HEK293T (cell line): ENCODE results near the gene EYS.
"Not testable (repeated sequence)": the region's sequence is repeated elsewhere in the genome, so short reads cannot be mapped to it uniquely, and the experiment has no call there.

ENCODE experiments used
- CTCF ChIA-PET: fragments of 350-600 bp; formaldehyde crosslinking; extraction: SDS; loops from one replicate; lab custom pipeline; 2021; ENCODE audit warnings: antibody characterized with exemption, inconsistent platforms; lab: Yijun Ruan, JAX
- POLR2A ChIA-PET: fragments of 350-600 bp; formaldehyde crosslinking; extraction: SDS; loops from one replicate; lab custom pipeline; 2020; ENCODE audit warnings: antibody characterized with exemption, inconsistent platforms; lab: Yijun Ruan, JAX
- DNase-seq: peaks from one replicate; pipeline ENCODE4 v3.0.0; 2012; ENCODE audit warnings: mixed read lengths; ENCODE audit errors: extremely low spot score
- ARNT ChIP-seq: fragments of 450-650 bp; IDR thresholded peaks from 2 replicates; pipeline ENCODE4 v1.6.1; 2017; ENCODE audit warnings: mild to moderate bottlenecking
- BHLHE40 ChIP-seq: fragments of 450-650 bp; IDR thresholded peaks from 2 replicates; pipeline ENCODE4 v1.6.1; 2016; ENCODE audit warnings: mild to moderate bottlenecking, moderate library complexity, borderline replicate concordance
- CTBP1 ChIP-seq: fragments of 450-650 bp; IDR thresholded peaks from 2 replicates; pipeline ENCODE4 v1.6.1; 2016; ENCODE audit warnings: borderline replicate concordance
- ELF4 ChIP-seq: fragments of 450-650 bp; IDR thresholded peaks from 2 replicates; pipeline ENCODE4 v1.6.1; 2017; ENCODE audit warnings: antibody characterized with exemption
- FOXA1 ChIP-seq: fragments of 450-650 bp; IDR thresholded peaks from 2 replicates; pipeline ENCODE4 v1.6.1; 2016; ENCODE audit warnings: mild to moderate bottlenecking
- FOXK2 ChIP-seq: fragments of 450-650 bp; IDR thresholded peaks from 2 replicates; pipeline ENCODE4 v1.6.1; 2016; ENCODE audit warnings: mild to moderate bottlenecking
- FOXM1 ChIP-seq: fragments of 450-650 bp; IDR thresholded peaks from 2 replicates; pipeline ENCODE4 v1.6.1; 2017; ENCODE audit warnings: mild to moderate bottlenecking, borderline replicate concordance
- HDGF ChIP-seq: fragments of 450-650 bp; IDR thresholded peaks from 2 replicates; pipeline ENCODE4 v1.6.1; 2017; ENCODE audit warnings: antibody characterized with exemption, borderline replicate concordance
- L3MBTL2 ChIP-seq: fragments of 450-650 bp; conservative IDR thresholded peaks from 2 replicates; pipeline ENCODE4 v1.6.1; 2016; ENCODE audit warnings: mild to moderate bottlenecking
- LEF1 ChIP-seq: fragments of 450-650 bp; IDR thresholded peaks from 2 replicates; pipeline ENCODE4 v1.6.1; 2017; ENCODE audit warnings: mild to moderate bottlenecking, borderline replicate concordance
- NFRKB ChIP-seq: fragments of 450-650 bp; IDR thresholded peaks from 2 replicates; pipeline ENCODE4 v1.6.1; 2016; ENCODE audit warnings: mild to moderate bottlenecking, moderate library complexity
- PKNOX1 ChIP-seq: fragments of 450-650 bp; IDR thresholded peaks from 2 replicates; pipeline ENCODE4 v1.6.1; 2016
- SP1 ChIP-seq: fragments of 450-650 bp; IDR thresholded peaks from 2 replicates; pipeline ENCODE4 v1.6.1; 2017
- SUZ12 ChIP-seq: fragments of 450-650 bp; IDR thresholded peaks from 2 replicates; pipeline ENCODE4 v1.6.1; 2016; ENCODE audit warnings: mild to moderate bottlenecking
- TARDBP ChIP-seq: fragments of 450-650 bp; IDR thresholded peaks from 2 replicates; pipeline ENCODE4 v1.6.1; 2016
- ZNF384 ChIP-seq: fragments of 450-650 bp; IDR thresholded peaks from 2 replicates; pipeline ENCODE4 v1.6.1; 2016

Gene EYS

DNA sequence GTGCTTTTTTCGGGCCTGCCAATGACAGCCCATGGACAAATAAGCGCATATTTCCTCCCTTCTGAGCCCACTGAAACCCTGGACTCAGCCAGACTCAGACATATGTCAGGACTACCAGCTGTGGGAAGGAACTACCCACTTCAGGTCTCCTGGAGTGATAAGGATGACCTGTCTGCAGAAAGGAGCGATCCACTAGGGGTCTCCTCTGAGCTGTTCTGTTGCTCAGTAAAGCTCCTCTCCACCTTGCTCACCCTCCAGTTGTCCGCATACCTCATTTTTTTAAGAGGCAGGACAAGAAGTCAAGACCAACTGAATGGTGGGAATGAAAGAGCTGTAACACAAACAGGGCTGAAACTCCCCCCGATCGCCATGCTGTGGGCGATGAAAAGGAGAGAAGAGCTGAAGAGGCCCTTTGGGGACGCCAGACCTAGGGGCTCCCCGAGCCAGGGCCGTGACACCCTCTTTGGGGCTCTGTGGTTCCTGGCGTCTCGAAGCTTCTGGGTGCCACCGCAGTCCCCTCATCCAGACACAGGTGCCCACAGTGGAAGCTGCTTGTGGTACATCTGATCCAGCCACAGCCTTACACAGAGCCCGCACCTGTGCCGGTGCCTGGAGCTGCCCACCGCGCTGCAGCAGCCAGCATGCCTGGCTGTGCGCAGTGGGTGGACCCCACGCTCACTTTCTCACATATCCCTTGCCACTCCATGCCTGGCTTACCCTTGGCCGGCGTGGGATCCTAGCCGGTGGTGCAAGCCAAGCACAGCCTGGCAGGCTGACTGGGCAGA lies 68.8 kb downstream of the EYS start:
- ChIA-PET CTCF (interaction anchor here (0.5 to 1.4 kb wide), 3 partner anchors 9 to 1149 kb away, joined by 3 to 5 read pairs (median 4); no protein-coding TSS in a partner anchor), POLR2A (no interaction called here)
- peak; percentile 9 for DNase-seq
- TF ChIP-seq TARDBP, result no peak
- TF ChIP-seq ARNT, result no peak
- no peak for TF ChIP-seq SP1
- TF ChIP-seq HDGF, result no peak
- no peak for TF ChIP-seq L3MBTL2
- TF ChIP-seq PKNOX1, result no peak
- TF ChIP-seq NFRKB, result no peak
- no peak for TF ChIP-seq LEF1
- TF ChIP-seq FOXA1, result no peak
- no peak for TF ChIP-seq BHLHE40

DNA sequence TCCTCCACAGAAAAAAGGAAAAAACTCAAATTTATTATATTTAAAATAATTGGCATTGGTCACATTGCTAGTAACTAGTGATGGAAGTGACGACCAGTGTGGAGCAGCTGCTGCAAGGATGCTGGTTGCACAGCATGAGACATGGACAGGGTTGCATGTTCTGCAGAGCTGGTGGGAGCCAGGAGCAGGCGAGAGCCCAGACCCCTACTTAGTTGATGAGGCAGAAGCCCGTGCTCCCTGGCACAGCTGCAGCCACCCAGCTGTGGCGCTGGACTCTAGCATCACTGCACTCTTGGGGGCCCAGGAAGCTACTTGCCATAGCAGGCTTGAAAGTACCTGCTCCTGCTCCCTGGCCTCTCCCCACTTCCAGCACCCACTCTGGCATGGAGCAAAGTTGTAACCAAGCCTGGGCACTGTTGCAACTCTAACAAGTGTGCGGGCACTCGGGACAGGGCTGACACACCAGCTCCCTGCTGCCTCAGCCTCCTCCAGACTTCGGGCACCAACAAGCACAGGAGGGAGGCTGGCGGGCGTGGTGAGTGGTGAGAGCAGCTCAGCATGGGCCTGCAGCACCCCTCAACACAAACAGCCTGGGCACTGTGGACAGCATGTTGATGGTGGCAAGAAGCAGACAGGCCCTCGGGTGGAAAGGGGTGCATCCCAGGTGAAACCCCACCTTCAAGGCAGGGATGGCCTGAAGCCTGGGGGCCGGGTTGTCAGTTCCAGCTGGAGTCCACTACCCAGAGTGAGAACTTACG lies 69.6 kb downstream of the EYS start:
- POLR2A ChIA-PET, result no interaction called here
- TF ChIP-seq FOXM1 (no peak), SP1 (no peak), BHLHE40 (no peak), SUZ12 (no peak), FOXK2 (no peak), TARDBP (no peak), ARNT (no peak), FOXA1 (no peak), ZNF384 (no peak), HDGF (no peak), CTBP1 (no peak), LEF1 (no peak), L3MBTL2 (no peak), PKNOX1 (no peak), NFRKB (no peak)
- no peak for DNase-seq
- CTCF ChIA-PET, result interaction anchor here (0.5 to 1.4 kb wide), 3 partner anchors 9 to 1148 kb away, joined by 3 to 5 read pairs (median 4); no protein-coding TSS in a partner anchor

DNA sequence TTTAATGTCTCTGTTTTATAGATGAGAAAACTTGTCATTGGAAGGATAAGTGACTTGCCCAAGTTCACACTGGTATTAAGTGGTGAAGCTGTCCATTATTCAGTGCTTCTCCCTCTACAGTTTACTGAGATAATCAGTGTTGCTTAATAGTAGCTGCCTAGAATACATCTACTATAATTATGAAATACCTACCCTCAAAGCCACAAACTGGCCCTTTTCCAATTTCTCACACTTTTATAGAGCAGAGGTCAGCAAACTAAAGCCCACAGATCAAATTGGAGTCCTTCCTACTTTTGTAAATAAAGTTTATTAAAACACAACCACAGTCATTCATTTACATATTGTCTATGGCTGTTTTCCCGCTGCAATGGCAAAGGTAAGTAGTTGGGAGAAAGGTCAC lies 73.5 kb downstream of the EYS start:
- ChIA-PET CTCF (no interaction called here), POLR2A (no interaction called here)
- DNase-seq, result no peak
- TF ChIP-seq LEF1, result no peak
- no peak for TF ChIP-seq SP1
- TF ChIP-seq SUZ12, result no peak
- TF ChIP-seq CTBP1, result no peak
- TF ChIP-seq NFRKB, result no peak
- TF ChIP-seq FOXA1, result no peak
- no peak for TF ChIP-seq HDGF
- TF ChIP-seq ZNF384, result no peak
- TF ChIP-seq ELF4, result no peak
- TF ChIP-seq ARNT, result no peak
- TF ChIP-seq PKNOX1, result no peak
- no peak for TF ChIP-seq TARDBP
- TF ChIP-seq FOXK2, result no peak
- TF ChIP-seq L3MBTL2, result no peak
- TF ChIP-seq FOXM1, result no peak

DNA sequence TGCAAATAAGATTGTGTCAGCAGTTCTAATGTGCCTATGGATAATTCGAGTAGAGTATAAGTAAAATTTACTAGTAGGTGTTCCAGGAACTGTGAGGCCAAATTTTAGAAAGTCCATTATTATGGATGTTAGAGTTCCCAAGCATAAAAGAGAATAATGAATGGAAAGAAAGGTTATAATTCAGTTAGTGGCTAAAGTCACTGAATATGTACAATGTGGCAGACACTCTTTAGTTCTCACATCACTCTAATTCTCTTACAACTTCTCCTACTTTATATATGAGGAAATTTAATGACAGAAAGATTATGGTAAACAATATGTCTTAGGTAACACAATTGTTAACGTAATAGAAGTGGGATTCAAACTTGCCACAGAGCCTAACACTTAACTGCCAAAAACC lies 75.3 kb downstream of the EYS start:
- no peak for DNase-seq
- ChIA-PET POLR2A (no interaction called here), CTCF (no interaction called here)
- no peak for TF ChIP-seq FOXM1
- TF ChIP-seq SP1, result no peak
- no peak for TF ChIP-seq FOXA1
- no peak for TF ChIP-seq SUZ12
- TF ChIP-seq HDGF, result no peak
- TF ChIP-seq ZNF384, result no peak

DNA sequence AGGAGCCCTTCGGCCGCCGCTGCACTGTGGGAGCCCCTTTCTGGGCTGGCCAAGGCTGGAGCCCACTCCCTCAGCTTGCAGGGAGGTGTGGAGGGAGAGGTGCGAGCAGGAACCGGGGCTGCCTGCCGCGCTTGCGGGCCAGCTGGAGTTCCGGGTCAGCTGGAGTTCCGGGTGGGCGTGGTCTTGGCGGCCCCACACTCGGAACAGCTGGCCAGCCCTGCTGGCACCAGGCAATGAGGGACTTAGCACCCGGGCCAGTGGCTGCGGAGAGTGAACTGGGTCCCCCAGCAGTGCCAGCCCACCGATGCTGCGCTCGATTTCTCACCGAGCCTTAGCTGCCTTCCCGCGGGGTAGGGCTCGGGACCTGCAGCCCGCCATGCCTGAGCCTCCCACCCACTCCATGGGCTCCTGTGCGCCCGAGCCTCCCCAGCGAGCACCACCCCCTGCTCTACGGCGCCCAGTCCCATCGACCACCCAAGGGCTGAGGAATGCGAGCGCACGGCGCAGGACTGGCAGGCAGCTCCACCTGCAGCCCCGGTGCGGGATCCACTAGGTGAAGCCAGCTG lies 79.5 kb downstream of the EYS start:
- CTCF ChIA-PET, POLR2A ChIA-PET, DNase-seq: not testable (repeated sequence)

GRCh38 chr6:65627015-65627414 lies 80.0 kb downstream of the EYS start:
- POLR2A ChIA-PET, result no interaction called here

More at GRCh38 chr6:65627015-65627414, 80.0 kb downstream of the EYS start:
- no peak for TF ChIP-seq FOXK2
- TF ChIP-seq ZNF384, result no peak
- no peak for TF ChIP-seq BHLHE40
- no peak for TF ChIP-seq SUZ12
- TF ChIP-seq ELF4, result no peak
- no peak for TF ChIP-seq LEF1
- no peak for TF ChIP-seq FOXA1
- TF ChIP-seq FOXM1, result no peak
- no peak for TF ChIP-seq PKNOX1
- TF ChIP-seq L3MBTL2, result no peak
- no peak for TF ChIP-seq HDGF
- no peak for TF ChIP-seq TARDBP
- TF ChIP-seq SP1, result no peak
- no peak for TF ChIP-seq ARNT
- TF ChIP-seq CTBP1, result no peak
- TF ChIP-seq NFRKB, result no peak
- CTCF ChIA-PET, result no interaction called here
- DNase-seq, result no peak
